Small intestine (tissue), 7 donors: ENCODE data around the gene UNKL. TPM values are rescaled to one million over a fixed set of nuclear protein-coding genes. Genes with fewer than 3 reads are reported as not detected.

Source experiments
- DNase-seq, 2 donors: peaks; one replicate each; pipeline versions ENCODE4 v3.0.0 to v3.0.0-alpha.2; 2013
- FAIRE-seq: peaks from 2 replicates; lab custom pipeline; 2012; peaks lifted over from hg19 to GRCh38; lab: Jason Lieb, UNC
- H3K27ac ChIP-seq, 3 donors: one replicate each; pipeline ENCODE4 v1.5.1; 2013; ENCODE audit warnings: low read length in 2 of 3, mild to moderate bottlenecking in 2 of 3, control low read depth in 1 of 3, inconsistent platforms in 1 of 3, low read depth in 1 of 3, moderate library complexity in 1 of 3
- H3K27me3 ChIP-seq, 3 donors: one replicate each; pipeline ENCODE4 v1.6.1; 2013; ENCODE audit warnings: low read length in 3 of 3, inconsistent platforms in 1 of 3; ENCODE audit not compliant: control insufficient read depth in 3 of 3, insufficient read depth in 3 of 3
- H3K36me3 ChIP-seq, 3 donors: one replicate each; pipeline ENCODE4 v1.6.1; 2013; ENCODE audit warnings: low read length in 3 of 3, inconsistent platforms in 1 of 3, low read depth in 1 of 3, mild to moderate bottlenecking in 1 of 3, moderate library complexity in 1 of 3; ENCODE audit not compliant: control insufficient read depth in 3 of 3, insufficient read depth in 2 of 3
- H3K4me1 ChIP-seq, 3 donors: one replicate each; pipeline ENCODE4 v1.6.1; 2013; ENCODE audit warnings: low read length in 2 of 3, inconsistent platforms in 1 of 3, low read depth in 1 of 3, mild to moderate bottlenecking in 1 of 3, moderate library complexity in 1 of 3; ENCODE audit not compliant: control insufficient read depth in 3 of 3, insufficient read depth in 2 of 3
- H3K4me3 ChIP-seq, 3 donors: one replicate each; pipeline ENCODE4 v1.5.1; 2013; ENCODE audit warnings: low read length in 3 of 3, control low read depth in 1 of 3, inconsistent platforms in 1 of 3, low read depth in 1 of 3, mild to moderate bottlenecking in 1 of 3, moderate library complexity in 1 of 3
- H3K9me3 ChIP-seq, 2 donors: one replicate each; pipeline ENCODE4 v1.6.1; 2013; ENCODE audit warnings: low read depth in 1 of 2, low read length in 1 of 2; ENCODE audit not compliant: control insufficient read depth in 2 of 2, insufficient read depth in 1 of 2
- WGBS, 3 donors: extraction: QIAGEN DNeasy Blood & Tissue Kit; methylation state at CpG; one replicate each; pipeline ENCODE4 v1.1.7; 2013; 5-methylcytosine and 5-hydroxymethylcytosine counted together
- polyA plus RNA-seq, 4 donors: library from polyadenylated mRNA; stranded (reverse) in 3 of 4; unstranded in 1 of 4; fragments of 200-250 nt in 3 of 4; fragments of 120-200 nt in 1 of 4; gene quantifications; one replicate each; pipeline versions ENCODE4 v1.2.1 to v1.2.3, GENCODE V29; 2013
- donor health status: healthy with polysubstance abuse.
- donor health status: control.
- donor health status: control.
- donor health status: Bipolar disorder and iron deficiency.
- donor health status: healthy.

Gene UNKL
- polyA plus RNA-seq, 4 donors, result 1.9 to 21.1 (median 4.6) TPM

- Histone ChIP-seq H3K9me3 (no peaks in the 10 kb centered on the region), H3K27ac (no peak overlapping the region), H3K4me3 (no peak overlapping the region), H3K27me3 (peaks cover 4 to 61% (median 8%) of the 10 kb centered on the region in 3 donors), H3K36me3 (no peaks in the 10 kb centered on the region), H3K4me1 (peaks cover 0 to 24% (median 3%) of the 10 kb centered on the region in 3 donors)
- no peak for FAIRE-seq
- 4 to 13% (median 8%) methylated on average over 11 to 12 of the region's 12 CpGs for WGBS, 3 donors
- no peak for DNase-seq
Measured at GRCh38 chr16:1335996-1336395, 78.5 kb downstream of the UNKL start.

- Histone ChIP-seq H3K36me3 (no peaks in the 10 kb centered on the region), H3K9me3 (peaks cover 3% of the 10 kb centered on the region in 2 donors), H3K4me1 (peaks cover 0 to 24% (median 3%) of the 10 kb centered on the region in 3 donors), H3K27me3 (peaks cover 4 to 66% (median 8%) of the 10 kb centered on the region in 3 donors), H3K4me3 (no peak overlapping the region), H3K27ac (no peak overlapping the region)
- peak in 1 of 2 donors; percentile 23 for DNase-seq
- 18 to 42% (median 18%) methylated on average over 16 of the region's 16 CpGs for WGBS, 3 donors
- FAIRE-seq, result no peak
Measured at GRCh38 chr16:1335211-1335971, 79.1 kb downstream of the UNKL start.

GRCh38 chr16:1334739-1335138, 79.8 kb downstream of the UNKL start:
- peaks cover 3 to 9% of the 10 kb centered on the region in 2 donors for H3K9me3 ChIP-seq
- H3K36me3 ChIP-seq, result no peaks in the 10 kb centered on the region
- FAIRE-seq, result no peak
- H3K4me1 ChIP-seq, result peaks cover 0 to 24% (median 3%) of the 10 kb centered on the region in 3 donors
- H3K27ac ChIP-seq, result no peak overlapping the region
- no peak overlapping the region for H3K4me3 ChIP-seq
- WGBS, 3 donors, result 21 to 31% (median 31%) methylated on average over 9 of the region's 9 CpGs
- peaks cover 4 to 67% (median 8%) of the 10 kb centered on the region in 3 donors for H3K27me3 ChIP-seq
- no peak for DNase-seq

DNA sequence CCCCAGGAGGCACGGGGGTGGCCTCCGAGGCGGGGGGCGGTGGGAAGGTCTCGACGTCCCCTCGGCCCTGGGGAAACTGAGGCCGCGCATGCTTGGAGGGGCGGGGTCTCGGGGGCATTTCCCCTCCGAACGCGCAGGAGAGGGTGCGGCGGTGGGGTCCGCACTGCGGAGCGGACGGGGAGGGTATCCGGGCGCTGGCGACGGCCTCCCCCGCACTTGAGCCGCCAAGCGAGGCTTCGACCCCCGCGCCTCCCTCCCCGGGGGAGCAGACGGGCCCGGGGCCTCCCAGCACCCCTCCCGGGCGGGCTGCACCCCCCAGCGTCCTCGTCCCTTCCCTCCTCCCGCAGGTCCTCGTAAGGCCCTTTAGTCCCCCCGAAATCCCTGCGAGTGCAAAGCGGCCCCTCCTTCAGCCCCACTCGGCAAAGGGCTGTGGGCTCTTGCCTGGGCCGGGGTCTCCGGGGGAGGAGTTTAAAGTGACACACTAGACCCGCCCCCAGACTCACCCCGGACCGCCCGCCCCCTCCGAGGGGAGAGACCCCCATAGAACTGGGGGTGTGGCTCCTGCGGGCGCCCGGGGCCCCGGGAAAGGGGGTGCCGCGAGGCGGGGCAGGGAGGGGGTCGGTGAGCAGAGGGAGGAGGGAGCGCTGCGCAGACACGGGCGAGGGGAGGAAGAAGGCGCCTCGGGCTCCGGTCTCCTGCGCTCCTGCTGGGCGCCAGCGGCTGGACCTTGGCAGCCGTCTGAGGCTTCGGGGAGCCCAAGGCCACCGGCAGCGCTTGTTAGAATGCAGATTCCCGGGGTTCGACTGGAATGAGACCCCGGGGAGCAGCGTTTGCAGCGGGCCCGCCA, 80.4 kb downstream of the UNKL start:
- H3K27ac ChIP-seq, result no peak overlapping the region
- H3K4me1 ChIP-seq, result peaks cover 0 to 24% (median 3%) of the 10 kb centered on the region in 3 donors
- DNase-seq, result no peak
- H3K9me3 ChIP-seq, result peaks cover 3 to 9% of the 10 kb centered on the region in 2 donors
- WGBS, 3 donors, result 2 to 5% (median 2%) methylated on average over 40 to 78 of the region's 78 CpGs
- H3K4me3 ChIP-seq, result peak overlapping the region in 2 of 3 donors; percentile 34 to 48
- no peaks in the 10 kb centered on the region for H3K36me3 ChIP-seq
- FAIRE-seq, result no peak
- H3K27me3 ChIP-seq, result peaks cover 4 to 67% (median 8%) of the 10 kb centered on the region in 3 donors

- no peaks in the 10 kb centered on the region for H3K36me3 ChIP-seq
- FAIRE-seq (no peak), DNase-seq (peak; percentile 43 to 52)
- peaks cover 4 to 67% (median 8%) of the 10 kb centered on the region in 3 donors for H3K27me3 ChIP-seq
- peak within 1 kb of the TSS in 1 of 3 donors; percentile 43 for H3K27ac ChIP-seq
- peaks cover 3 to 9% of the 10 kb centered on the region in 2 donors for H3K9me3 ChIP-seq
- H3K4me3 ChIP-seq, result peak within 1 kb of the TSS in 2 of 3 donors; percentile 34 to 48
- H3K4me1 ChIP-seq, result peaks cover 0 to 24% (median 3%) of the 10 kb centered on the region in 3 donors
- 3 to 7% (median 3%) methylated on average over 38 to 83 of the region's 83 CpGs for WGBS, 3 donors
Measured at GRCh38 chr16:1333149-1333812, 81.2 kb downstream of the UNKL start, which contains the start of gene BAIAP3. Gene BAIAP3, plus strand, starts transcription at chr16:1333645. Its CDS starts 4,905 bp downstream, at chr16:1338550.

- Histone ChIP-seq H3K9me3 (peaks cover 3 to 9% of the 10 kb centered on the region in 2 donors), H3K27me3 (peaks cover 4 to 67% (median 8%) of the 10 kb centered on the region in 3 donors), H3K4me3 (peak overlapping the region in 1 of 3 donors; percentile 48), H3K27ac (peak overlapping the region in 1 of 3 donors; percentile 43), H3K4me1 (peaks cover 0 to 24% (median 3%) of the 10 kb centered on the region in 3 donors), H3K36me3 (peaks cover 0 to 2% (median 0%) of the 10 kb centered on the region in 3 donors)
- DNase-seq (peak in 1 of 2 donors; percentile 21), FAIRE-seq (no peak)
- 6 to 11% (median 11%) methylated on average over 26 of the region's 26 CpGs for WGBS, 3 donors
Measured at GRCh38 chr16:1332618-1333148, 81.8 kb downstream of the UNKL start.

DNA sequence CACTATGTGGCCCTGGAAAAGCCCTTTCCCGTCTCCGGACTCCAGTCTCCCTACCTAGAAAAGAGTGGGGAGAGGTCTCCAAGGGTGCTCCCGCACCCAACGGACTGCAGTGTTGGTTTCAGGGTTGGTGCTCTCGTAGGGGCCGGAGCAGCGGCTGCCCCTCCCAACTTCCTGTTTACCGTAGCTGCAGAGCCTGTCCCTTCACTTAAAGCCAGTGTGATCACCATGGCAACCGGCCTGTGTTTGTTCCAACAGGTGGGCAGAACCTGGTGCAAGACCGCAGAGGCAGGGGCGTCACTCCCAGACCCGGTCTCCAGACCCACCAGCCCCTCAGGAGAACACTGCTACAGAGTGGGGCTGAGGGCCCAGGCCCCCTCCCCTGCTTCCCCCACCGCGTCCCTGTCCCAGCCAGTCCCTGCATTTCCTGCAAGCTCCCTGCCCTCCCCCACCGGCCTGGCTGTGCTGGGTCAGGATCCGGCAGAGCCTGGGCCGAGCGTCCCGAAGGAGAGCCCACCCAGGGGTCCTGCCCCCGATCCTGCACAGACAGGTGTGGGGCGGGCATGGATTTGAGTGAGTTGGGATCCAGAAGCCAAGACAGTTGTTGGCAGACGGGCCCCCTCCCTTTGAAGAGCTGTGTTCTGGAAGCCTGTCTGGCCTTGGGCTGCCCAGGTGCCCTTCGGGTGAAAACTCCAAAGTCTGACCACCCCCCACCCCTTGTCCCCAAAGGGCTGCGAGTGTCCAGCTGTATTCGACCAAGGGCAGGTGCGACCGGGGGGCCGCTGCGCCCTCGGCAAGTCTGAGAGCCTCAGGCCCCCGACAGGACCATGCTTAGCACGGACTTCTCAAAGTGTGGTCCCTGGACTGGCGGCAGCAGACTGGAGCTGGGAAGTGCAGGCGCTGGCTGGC, 82.5 kb downstream of the UNKL start:
- Histone ChIP-seq H3K4me3 (peak overlapping the region in 2 of 3 donors; percentile 6 to 26), H3K27me3 (peaks cover 4 to 62% (median 8%) of the 10 kb centered on the region in 3 donors), H3K27ac (peak overlapping the region in 1 of 3 donors; percentile 79), H3K9me3 (peaks cover 3 to 9% of the 10 kb centered on the region in 2 donors), H3K36me3 (peaks cover 0 to 8% (median 0%) of the 10 kb centered on the region in 3 donors), H3K4me1 (peaks cover 0 to 24% (median 3%) of the 10 kb centered on the region in 3 donors)
- DNase-seq, result peak; percentile 42 to 86
- WGBS, 3 donors, result 2 to 7% (median 3%) methylated on average over 33 to 34 of the region's 34 CpGs
- FAIRE-seq, result no peak
